ENCODE measurements around the gene LDLRAD4.

The LDLRAD4 gene

GRCh38 chr18:13422541-13423147 lies 204.1 kb downstream of the LDLRAD4 start:
- Histone ChIP-seq H3K27ac (ENCODE audit: low read depth in 2 of 2, low read length in 2 of 2) (no peak overlapping the region), H3K9me3 (ENCODE audit: control insufficient read depth in 2 of 2, low read length in 2 of 2) (no peaks in the 10 kb centered on the region), H3K36me3 (ENCODE audit: control insufficient read depth in 2 of 2, insufficient read depth in 2 of 2, low read length in 2 of 2) (no peaks in the 10 kb centered on the region), H3K4me3 (ENCODE audit: low read length in 2 of 2) (no peak overlapping the region), H3K9ac (ENCODE audit: low read depth in 1 of 2, low read length in 2 of 2) (no peak overlapping the region), H3K27me3 (ENCODE audit: control insufficient read depth in 2 of 2, insufficient read depth in 2 of 2, low read length in 2 of 2) (no peaks in the 10 kb centered on the region), H3K4me1 (ENCODE audit: control insufficient read depth in 2 of 2, insufficient read depth in 2 of 2, low read length in 2 of 2) (peaks cover 2 to 13% of the 10 kb centered on the region in 2 donors)

- no peaks in the 10 kb centered on the region for H3K27me3 ChIP-seq (ENCODE audit: control insufficient read depth in 2 of 2, insufficient read depth in 2 of 2, low read length in 2 of 2)
- no peak overlapping the region for H3K27ac ChIP-seq (ENCODE audit: low read depth in 2 of 2, low read length in 2 of 2)
- H3K4me3 ChIP-seq (ENCODE audit: low read length in 2 of 2), result no peak overlapping the region
- H3K4me1 ChIP-seq (ENCODE audit: control insufficient read depth in 2 of 2, insufficient read depth in 2 of 2, low read length in 2 of 2), result peaks cover 0 to 6% of the 10 kb centered on the region in 2 donors
- H3K9ac ChIP-seq (ENCODE audit: low read depth in 1 of 2, low read length in 2 of 2), result no peak overlapping the region
- H3K36me3 ChIP-seq (ENCODE audit: control insufficient read depth in 2 of 2, insufficient read depth in 2 of 2, low read length in 2 of 2), result no peaks in the 10 kb centered on the region
- H3K9me3 ChIP-seq (ENCODE audit: control insufficient read depth in 2 of 2, low read length in 2 of 2), result no peaks in the 10 kb centered on the region
These were observed 204.8 kb downstream of the LDLRAD4 start for GRCh38 chr18:13423352-13423751.

GRCh38 chr18:13424363-13424762 lies 205.8 kb downstream of the LDLRAD4 start:
- H3K4me1 ChIP-seq (ENCODE audit: control insufficient read depth in 2 of 2, insufficient read depth in 2 of 2, low read length in 2 of 2), result peaks cover 0 to 4% of the 10 kb centered on the region in 2 donors

GRCh38 chr18:13425357-13426091 lies 207.0 kb downstream of the LDLRAD4 start:
- no peak overlapping the region for H3K9ac ChIP-seq (ENCODE audit: low read depth in 1 of 2, low read length in 2 of 2)
- H3K36me3 ChIP-seq (ENCODE audit: control insufficient read depth in 2 of 2, insufficient read depth in 2 of 2, low read length in 2 of 2), result no peaks in the 10 kb centered on the region
- no peaks in the 10 kb centered on the region for H3K9me3 ChIP-seq (ENCODE audit: control insufficient read depth in 2 of 2, low read length in 2 of 2)
- H3K27me3 ChIP-seq (ENCODE audit: control insufficient read depth in 2 of 2, insufficient read depth in 2 of 2, low read length in 2 of 2), result no peaks in the 10 kb centered on the region
- H3K4me1 ChIP-seq (ENCODE audit: control insufficient read depth in 2 of 2, insufficient read depth in 2 of 2, low read length in 2 of 2), result peaks cover 0 to 4% of the 10 kb centered on the region in 2 donors
- no peak overlapping the region for H3K27ac ChIP-seq (ENCODE audit: low read depth in 2 of 2, low read length in 2 of 2)
- no peak overlapping the region for H3K4me3 ChIP-seq (ENCODE audit: low read length in 2 of 2)

More at GRCh38 chr18:13424363-13424762, 205.8 kb downstream of the LDLRAD4 start:
- H3K36me3 ChIP-seq (ENCODE audit: control insufficient read depth in 2 of 2, insufficient read depth in 2 of 2, low read length in 2 of 2), result no peaks in the 10 kb centered on the region
- no peak overlapping the region for H3K27ac ChIP-seq (ENCODE audit: low read depth in 2 of 2, low read length in 2 of 2)
- H3K9ac ChIP-seq (ENCODE audit: low read depth in 1 of 2, low read length in 2 of 2), result no peak overlapping the region
- no peaks in the 10 kb centered on the region for H3K27me3 ChIP-seq (ENCODE audit: control insufficient read depth in 2 of 2, insufficient read depth in 2 of 2, low read length in 2 of 2)
- H3K9me3 ChIP-seq (ENCODE audit: control insufficient read depth in 2 of 2, low read length in 2 of 2), result no peaks in the 10 kb centered on the region
- no peak overlapping the region for H3K4me3 ChIP-seq (ENCODE audit: low read length in 2 of 2)

- Histone ChIP-seq H3K9ac (ENCODE audit: low read depth in 1 of 2, low read length in 2 of 2) (no peak overlapping the region), H3K27me3 (ENCODE audit: control insufficient read depth in 2 of 2, insufficient read depth in 2 of 2, low read length in 2 of 2) (no peaks in the 10 kb centered on the region), H3K27ac (ENCODE audit: low read depth in 2 of 2, low read length in 2 of 2) (no peak overlapping the region), H3K36me3 (ENCODE audit: control insufficient read depth in 2 of 2, insufficient read depth in 2 of 2, low read length in 2 of 2) (no peaks in the 10 kb centered on the region), H3K4me1 (ENCODE audit: control insufficient read depth in 2 of 2, insufficient read depth in 2 of 2, low read length in 2 of 2) (peaks cover 0 to 4% of the 10 kb centered on the region in 2 donors), H3K4me3 (ENCODE audit: low read length in 2 of 2) (no peak overlapping the region), H3K9me3 (ENCODE audit: control insufficient read depth in 2 of 2, low read length in 2 of 2) (no peaks in the 10 kb centered on the region)
These were observed 208.8 kb downstream of the LDLRAD4 start for GRCh38 chr18:13427354-13427753.

- Histone ChIP-seq H3K4me3 (ENCODE audit: low read length in 2 of 2) (no peak overlapping the region), H3K9ac (ENCODE audit: low read depth in 1 of 2, low read length in 2 of 2) (no peak overlapping the region), H3K9me3 (ENCODE audit: control insufficient read depth in 2 of 2, low read length in 2 of 2) (no peaks in the 10 kb centered on the region), H3K36me3 (ENCODE audit: control insufficient read depth in 2 of 2, insufficient read depth in 2 of 2, low read length in 2 of 2) (no peaks in the 10 kb centered on the region), H3K4me1 (ENCODE audit: control insufficient read depth in 2 of 2, insufficient read depth in 2 of 2, low read length in 2 of 2) (peaks cover 0 to 4% of the 10 kb centered on the region in 2 donors), H3K27me3 (ENCODE audit: control insufficient read depth in 2 of 2, insufficient read depth in 2 of 2, low read length in 2 of 2) (no peaks in the 10 kb centered on the region), H3K27ac (ENCODE audit: low read depth in 2 of 2, low read length in 2 of 2) (no peak overlapping the region)
These were observed 209.8 kb downstream of the LDLRAD4 start for GRCh38 chr18:13428319-13428718.

GRCh38 chr18:13429016-13429415 lies 210.5 kb downstream of the LDLRAD4 start:
- Histone ChIP-seq H3K9ac (ENCODE audit: low read depth in 1 of 2, low read length in 2 of 2) (no peak overlapping the region), H3K27ac (ENCODE audit: low read depth in 2 of 2, low read length in 2 of 2) (no peak overlapping the region), H3K4me1 (ENCODE audit: control insufficient read depth in 2 of 2, insufficient read depth in 2 of 2, low read length in 2 of 2) (peaks cover 0 to 4% of the 10 kb centered on the region in 2 donors), H3K27me3 (ENCODE audit: control insufficient read depth in 2 of 2, insufficient read depth in 2 of 2, low read length in 2 of 2) (no peaks in the 10 kb centered on the region), H3K36me3 (ENCODE audit: control insufficient read depth in 2 of 2, insufficient read depth in 2 of 2, low read length in 2 of 2) (no peaks in the 10 kb centered on the region), H3K9me3 (ENCODE audit: control insufficient read depth in 2 of 2, low read length in 2 of 2) (no peaks in the 10 kb centered on the region), H3K4me3 (ENCODE audit: low read length in 2 of 2) (no peak overlapping the region)

GRCh38 chr18:13429884-13430510 lies 211.4 kb downstream of the LDLRAD4 start:
- no peak overlapping the region for H3K4me3 ChIP-seq (ENCODE audit: low read length in 2 of 2)
- no peaks in the 10 kb centered on the region for H3K9me3 ChIP-seq (ENCODE audit: control insufficient read depth in 2 of 2, low read length in 2 of 2)
- no peaks in the 10 kb centered on the region for H3K27me3 ChIP-seq (ENCODE audit: control insufficient read depth in 2 of 2, insufficient read depth in 2 of 2, low read length in 2 of 2)
- H3K36me3 ChIP-seq (ENCODE audit: control insufficient read depth in 2 of 2, insufficient read depth in 2 of 2, low read length in 2 of 2), result no peaks in the 10 kb centered on the region
- H3K27ac ChIP-seq (ENCODE audit: low read depth in 2 of 2, low read length in 2 of 2), result no peak overlapping the region
- H3K9ac ChIP-seq (ENCODE audit: low read depth in 1 of 2, low read length in 2 of 2), result no peak overlapping the region
- H3K4me1 ChIP-seq (ENCODE audit: control insufficient read depth in 2 of 2, insufficient read depth in 2 of 2, low read length in 2 of 2), result peaks cover 0 to 4% of the 10 kb centered on the region in 2 donors

GRCh38 chr18:13430663-13431062 lies 212.1 kb downstream of the LDLRAD4 start:
- no peaks in the 10 kb centered on the region for H3K27me3 ChIP-seq (ENCODE audit: control insufficient read depth in 2 of 2, insufficient read depth in 2 of 2, low read length in 2 of 2)
- no peak overlapping the region for H3K9ac ChIP-seq (ENCODE audit: low read depth in 1 of 2, low read length in 2 of 2)
- no peak overlapping the region for H3K27ac ChIP-seq (ENCODE audit: low read depth in 2 of 2, low read length in 2 of 2)
- no peaks in the 10 kb centered on the region for H3K4me1 ChIP-seq (ENCODE audit: control insufficient read depth in 2 of 2, insufficient read depth in 2 of 2, low read length in 2 of 2)
- H3K36me3 ChIP-seq (ENCODE audit: control insufficient read depth in 2 of 2, insufficient read depth in 2 of 2, low read length in 2 of 2), result no peaks in the 10 kb centered on the region
- H3K9me3 ChIP-seq (ENCODE audit: control insufficient read depth in 2 of 2, low read length in 2 of 2), result no peaks in the 10 kb centered on the region
- no peak overlapping the region for H3K4me3 ChIP-seq (ENCODE audit: low read length in 2 of 2)

- Histone ChIP-seq H3K4me1 (ENCODE audit: control insufficient read depth in 2 of 2, insufficient read depth in 2 of 2, low read length in 2 of 2) (no peaks in the 10 kb centered on the region), H3K27ac (ENCODE audit: low read depth in 2 of 2, low read length in 2 of 2) (no peak overlapping the region), H3K9me3 (ENCODE audit: control insufficient read depth in 2 of 2, low read length in 2 of 2) (no peaks in the 10 kb centered on the region), H3K4me3 (ENCODE audit: low read length in 2 of 2) (no peak overlapping the region), H3K9ac (ENCODE audit: low read depth in 1 of 2, low read length in 2 of 2) (no peak overlapping the region), H3K36me3 (ENCODE audit: control insufficient read depth in 2 of 2, insufficient read depth in 2 of 2, low read length in 2 of 2) (no peaks in the 10 kb centered on the region), H3K27me3 (ENCODE audit: control insufficient read depth in 2 of 2, insufficient read depth in 2 of 2, low read length in 2 of 2) (no peaks in the 10 kb centered on the region)
These were observed 213.3 kb downstream of the LDLRAD4 start for GRCh38 chr18:13431886-13432285.
